Cardiac muscle cell (in vitro differentiated cells and primary cell): Measurements from ENCODE around the gene APBA1. TPM values are rescaled to one million over a fixed set of nuclear protein-coding genes. Genes with fewer than 3 reads are reported as not detected.

Source experiments
- DNase-seq, 2 donors: peaks; one replicate each; pipeline versions ENCODE4 v3.0.0 to v3.0.0-alpha.2; 2010 to 2017; ENCODE audit warnings: low read depth in 1 of 2, low spot score in 1 of 2
- H3K27ac ChIP-seq: fragments of 200-600 bp; sonication (generic); 2 replicates; pipeline ENCODE4 v1.5.1; 2016
- H3K27me3 ChIP-seq: fragments of 200-600 bp; sonication (generic); 2 replicates; pipeline ENCODE4 v1.6.0; 2016; ENCODE audit warnings: control low read depth
- H3K36me3 ChIP-seq: fragments of 200-600 bp; sonication (generic); 2 replicates; pipeline ENCODE4 v1.5.1; 2016; ENCODE audit warnings: control low read depth
- H3K4me1 ChIP-seq: fragments of 200-600 bp; sonication (generic); 2 replicates; pipeline ENCODE4 v1.8.1; 2017; ENCODE audit warnings: low read depth, mild to moderate bottlenecking, mixed run types
- H3K4me3 ChIP-seq: fragments of 200-600 bp; sonication (generic); 2 replicates; pipeline ENCODE4 v1.5.1; 2016; ENCODE audit warnings: mild to moderate bottlenecking
- H3K9me3 ChIP-seq: fragments of 200-600 bp; sonication (generic); 2 replicates; pipeline ENCODE4 v1.5.1; 2017; ENCODE audit warnings: low read depth, mild to moderate bottlenecking, control low read depth
- polyA plus RNA-seq: library from polyadenylated mRNA; unstranded; fragments of >200 nt; fragmentation: Nextera tagmentation; extraction: Ambion mirVana; gene quantifications from 2 replicates; pipeline ENCODE4 v1.2.1, GENCODE V29; 2016
- total RNA-seq: library from RNA; depleted of rRNA; stranded (reverse); fragments of >200 nt; gene quantifications from 2 replicates; pipeline ENCODE4 v1.2.3, GENCODE V29; 2016
- TF ChIP-seq, protein P1 (sequence below): IDR thresholded peaks from 2 replicates; pipeline ENCODE4 v1.5.1; 2012; ENCODE audit warnings: low read depth, mild to moderate bottlenecking, low read length

Gene APBA1
- total and polyA plus RNA-seq, 2 experiments from 2014 or later, result 0.93 to 2.4 TPM

DNA sequence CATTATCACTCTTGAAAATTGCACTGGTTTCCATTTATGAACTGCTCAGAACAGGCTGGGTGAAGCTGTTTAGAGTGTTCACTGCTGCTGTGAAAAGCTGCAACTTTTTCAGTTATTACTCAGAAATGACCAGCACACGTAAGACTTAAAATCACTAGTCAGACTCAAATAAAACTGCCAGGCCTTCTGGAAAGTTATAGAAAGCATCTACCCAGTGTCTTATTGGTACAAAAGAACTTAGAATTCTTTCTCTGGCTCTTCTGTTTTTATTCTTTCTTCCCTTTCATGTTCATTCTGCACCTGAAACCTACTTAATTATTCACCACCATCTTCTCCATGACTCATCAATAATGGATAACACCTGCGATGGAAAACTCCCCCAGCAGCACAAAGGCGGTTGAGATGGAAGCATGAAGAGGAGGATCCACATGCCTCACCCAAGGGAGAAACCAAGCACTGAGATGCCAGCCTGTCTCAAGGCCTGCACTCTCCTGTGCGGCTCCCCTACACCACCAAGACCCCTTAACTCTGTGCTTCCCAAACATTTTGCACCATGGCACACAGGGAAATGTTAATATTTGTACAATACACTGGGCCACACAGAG, 175.2 kb downstream of the APBA1 start:
- Histone ChIP-seq H3K27me3 (no peaks in the 10 kb centered on the region), H3K4me3 (no peak overlapping the region), H3K36me3 (no peaks in the 10 kb centered on the region), H3K9me3 (no peaks in the 10 kb centered on the region), H3K27ac (no peak overlapping the region), H3K4me1 (peaks cover 46% of the 10 kb centered on the region)
- TF ChIP-seq, protein P1, sequence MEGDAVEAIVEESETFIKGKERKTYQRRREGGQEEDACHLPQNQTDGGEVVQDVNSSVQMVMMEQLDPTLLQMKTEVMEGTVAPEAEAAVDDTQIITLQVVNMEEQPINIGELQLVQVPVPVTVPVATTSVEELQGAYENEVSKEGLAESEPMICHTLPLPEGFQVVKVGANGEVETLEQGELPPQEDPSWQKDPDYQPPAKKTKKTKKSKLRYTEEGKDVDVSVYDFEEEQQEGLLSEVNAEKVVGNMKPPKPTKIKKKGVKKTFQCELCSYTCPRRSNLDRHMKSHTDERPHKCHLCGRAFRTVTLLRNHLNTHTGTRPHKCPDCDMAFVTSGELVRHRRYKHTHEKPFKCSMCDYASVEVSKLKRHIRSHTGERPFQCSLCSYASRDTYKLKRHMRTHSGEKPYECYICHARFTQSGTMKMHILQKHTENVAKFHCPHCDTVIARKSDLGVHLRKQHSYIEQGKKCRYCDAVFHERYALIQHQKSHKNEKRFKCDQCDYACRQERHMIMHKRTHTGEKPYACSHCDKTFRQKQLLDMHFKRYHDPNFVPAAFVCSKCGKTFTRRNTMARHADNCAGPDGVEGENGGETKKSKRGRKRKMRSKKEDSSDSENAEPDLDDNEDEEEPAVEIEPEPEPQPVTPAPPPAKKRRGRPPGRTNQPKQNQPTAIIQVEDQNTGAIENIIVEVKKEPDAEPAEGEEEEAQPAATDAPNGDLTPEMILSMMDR, result no peak
- DNase-seq, result no peak

DNA sequence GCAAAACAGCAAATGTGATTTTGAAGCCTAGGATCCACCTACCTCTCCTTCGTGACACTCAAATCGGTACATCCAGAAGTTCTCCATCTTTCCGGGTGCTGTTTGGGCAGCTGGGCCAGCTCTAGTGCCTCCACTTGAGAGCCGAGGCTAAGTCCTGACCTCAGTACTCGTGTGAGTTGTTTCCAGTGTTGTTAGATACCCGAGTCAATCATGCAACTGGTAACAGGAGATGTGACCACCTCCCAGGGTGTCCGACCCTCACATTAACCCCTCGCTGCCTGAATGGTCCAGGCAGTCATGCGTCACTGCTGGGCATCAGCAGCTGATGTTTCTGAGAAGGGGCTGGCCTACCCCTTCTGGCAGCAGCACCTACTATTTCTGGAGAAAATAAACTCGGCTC, 176.9 kb downstream of the APBA1 start:
- TF ChIP-seq, protein P1, result no peak
- Histone ChIP-seq H3K9me3 (no peaks in the 10 kb centered on the region), H3K27me3 (no peaks in the 10 kb centered on the region), H3K4me1 (peaks cover 34% of the 10 kb centered on the region), H3K4me3 (no peak overlapping the region), H3K36me3 (no peaks in the 10 kb centered on the region), H3K27ac (no peak overlapping the region)
- DNase-seq, result peak in 1 of 2 donors; percentile 27

DNA sequence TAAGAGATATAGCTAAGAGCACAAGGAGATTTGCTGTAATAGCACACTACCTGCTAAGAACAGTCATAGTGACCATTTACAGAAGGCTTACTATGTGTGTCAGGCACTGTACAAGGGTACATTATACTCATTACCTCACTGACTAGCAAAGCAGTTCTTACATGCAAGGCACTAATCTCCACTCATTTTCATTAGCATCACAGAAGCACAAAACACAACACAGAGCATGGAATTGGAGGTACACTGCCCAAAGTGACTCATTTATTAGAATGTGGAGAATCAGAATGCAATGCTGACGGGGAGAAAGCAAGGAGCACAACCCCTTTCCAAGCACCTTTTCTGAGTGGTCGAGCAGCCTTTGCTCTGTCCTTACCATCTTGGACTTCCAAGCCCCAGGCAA, 177.4 kb downstream of the APBA1 start:
- no peaks in the 10 kb centered on the region for H3K9me3 ChIP-seq
- H3K4me1 ChIP-seq, result peaks cover 29% of the 10 kb centered on the region
- no peaks in the 10 kb centered on the region for H3K36me3 ChIP-seq
- H3K4me3 ChIP-seq, result no peak overlapping the region
- H3K27me3 ChIP-seq, result no peaks in the 10 kb centered on the region
- DNase-seq, result no peak
- no peak overlapping the region for H3K27ac ChIP-seq
- TF ChIP-seq, protein P1, result no peak

DNA sequence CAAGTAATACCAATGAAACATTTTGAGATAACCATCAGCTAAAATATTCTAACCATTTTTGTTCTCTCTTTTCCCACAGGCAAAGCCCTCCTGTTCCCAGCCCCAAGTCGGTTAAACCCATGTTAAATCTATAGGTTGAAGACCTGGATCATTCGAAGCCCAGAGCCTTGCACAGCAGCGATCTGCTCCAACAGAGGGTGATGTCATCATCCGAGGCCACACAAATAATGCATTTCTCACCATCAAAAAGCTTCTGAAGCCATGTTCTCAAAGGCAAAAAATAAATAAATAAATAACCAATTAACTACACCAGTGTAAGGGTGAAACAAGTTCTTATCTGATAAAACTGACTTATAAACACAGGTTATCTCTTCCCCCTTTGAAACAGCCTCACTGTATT, 178.0 kb downstream of the APBA1 start:
- no peaks in the 10 kb centered on the region for H3K36me3 ChIP-seq
- H3K9me3 ChIP-seq, result no peaks in the 10 kb centered on the region
- TF ChIP-seq, protein P1, result no peak
- peaks cover 23% of the 10 kb centered on the region for H3K4me1 ChIP-seq
- H3K27ac ChIP-seq, result no peak overlapping the region
- H3K4me3 ChIP-seq, result no peak overlapping the region
- DNase-seq, result no peak
- no peaks in the 10 kb centered on the region for H3K27me3 ChIP-seq

DNA sequence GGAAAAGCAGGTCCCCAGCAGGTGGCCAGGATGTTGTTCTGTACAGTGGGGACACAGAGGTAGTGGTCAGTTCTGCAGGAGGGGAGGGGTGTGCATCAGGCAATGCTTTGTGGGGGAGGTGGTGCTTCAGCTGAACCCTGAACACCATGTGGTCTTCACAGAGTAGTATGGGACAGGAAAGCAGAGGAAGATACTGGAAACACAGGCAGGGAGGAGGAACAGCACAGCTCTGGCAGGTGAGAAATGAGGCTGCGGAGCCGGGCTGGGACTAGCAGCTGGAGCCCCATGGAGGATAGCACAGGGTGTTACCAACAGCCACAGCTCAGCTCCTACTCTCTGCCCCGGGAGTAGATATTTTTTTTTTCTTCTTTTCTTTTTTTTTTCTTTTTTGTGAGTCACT, 185.7 kb downstream of the APBA1 start:
- Histone ChIP-seq H3K27me3 (no peaks in the 10 kb centered on the region), H3K4me1 (no peaks in the 10 kb centered on the region), H3K27ac (no peak overlapping the region), H3K9me3 (no peaks in the 10 kb centered on the region), H3K4me3 (no peak overlapping the region), H3K36me3 (no peaks in the 10 kb centered on the region)
- TF ChIP-seq, protein P1, result no peak
- no peak for DNase-seq

DNA sequence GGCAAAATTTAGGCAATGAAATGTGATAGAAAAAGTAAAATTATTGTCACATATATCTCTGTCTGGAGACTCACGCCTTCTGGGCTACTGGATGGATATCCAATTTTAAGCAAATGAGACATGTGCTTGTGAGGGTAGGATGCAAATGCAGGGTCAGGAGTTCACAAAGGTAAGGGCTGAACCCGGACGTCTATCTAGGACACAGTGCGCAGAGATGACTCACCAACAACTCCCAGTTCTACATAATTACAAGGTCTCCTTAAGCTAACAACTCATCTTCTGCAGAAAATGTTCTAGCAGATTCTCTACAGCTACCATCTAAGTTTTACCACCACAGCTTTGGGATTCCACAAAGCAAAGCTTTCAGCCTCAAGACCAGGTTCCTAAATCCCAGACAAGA, 186.7 kb downstream of the APBA1 start:
- Histone ChIP-seq H3K36me3 (no peaks in the 10 kb centered on the region), H3K4me3 (no peak overlapping the region), H3K4me1 (no peaks in the 10 kb centered on the region), H3K27ac (no peak overlapping the region), H3K27me3 (no peaks in the 10 kb centered on the region), H3K9me3 (no peaks in the 10 kb centered on the region)
- TF ChIP-seq, protein P1, result no peak
- DNase-seq, result no peak
